ENCODE measurements around the gene DNM3. TPM values are rescaled to one million over a fixed set of nuclear protein-coding genes. Genes with fewer than 3 reads are reported as not detected.

DNM3 gene
- total and polyA plus RNA-seq, 2 experiments from 2014 or later = 5.2 to 12.2 TPM

DNA sequence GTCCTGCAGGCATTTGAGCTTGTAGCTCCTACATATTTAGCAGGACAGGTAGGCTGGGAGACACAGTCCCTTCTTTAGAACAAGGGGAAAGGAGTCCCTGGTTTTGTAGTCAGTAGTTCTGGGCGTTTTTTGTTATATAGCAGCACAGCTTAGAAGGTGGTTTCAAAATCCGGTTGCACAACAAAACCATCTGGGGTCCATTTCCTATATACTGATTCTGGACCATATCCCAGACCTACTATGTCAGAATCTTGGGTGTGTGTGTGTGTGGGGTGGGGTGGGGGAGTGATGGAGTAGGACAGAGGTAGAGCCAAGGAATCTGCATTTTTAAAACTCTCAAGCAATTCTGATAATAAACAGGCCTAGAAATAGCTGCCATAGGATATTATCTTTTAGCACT lies 38.3 kb upstream of the DNM3 start (continued):
- TF ChIP-seq, protein P1, sequence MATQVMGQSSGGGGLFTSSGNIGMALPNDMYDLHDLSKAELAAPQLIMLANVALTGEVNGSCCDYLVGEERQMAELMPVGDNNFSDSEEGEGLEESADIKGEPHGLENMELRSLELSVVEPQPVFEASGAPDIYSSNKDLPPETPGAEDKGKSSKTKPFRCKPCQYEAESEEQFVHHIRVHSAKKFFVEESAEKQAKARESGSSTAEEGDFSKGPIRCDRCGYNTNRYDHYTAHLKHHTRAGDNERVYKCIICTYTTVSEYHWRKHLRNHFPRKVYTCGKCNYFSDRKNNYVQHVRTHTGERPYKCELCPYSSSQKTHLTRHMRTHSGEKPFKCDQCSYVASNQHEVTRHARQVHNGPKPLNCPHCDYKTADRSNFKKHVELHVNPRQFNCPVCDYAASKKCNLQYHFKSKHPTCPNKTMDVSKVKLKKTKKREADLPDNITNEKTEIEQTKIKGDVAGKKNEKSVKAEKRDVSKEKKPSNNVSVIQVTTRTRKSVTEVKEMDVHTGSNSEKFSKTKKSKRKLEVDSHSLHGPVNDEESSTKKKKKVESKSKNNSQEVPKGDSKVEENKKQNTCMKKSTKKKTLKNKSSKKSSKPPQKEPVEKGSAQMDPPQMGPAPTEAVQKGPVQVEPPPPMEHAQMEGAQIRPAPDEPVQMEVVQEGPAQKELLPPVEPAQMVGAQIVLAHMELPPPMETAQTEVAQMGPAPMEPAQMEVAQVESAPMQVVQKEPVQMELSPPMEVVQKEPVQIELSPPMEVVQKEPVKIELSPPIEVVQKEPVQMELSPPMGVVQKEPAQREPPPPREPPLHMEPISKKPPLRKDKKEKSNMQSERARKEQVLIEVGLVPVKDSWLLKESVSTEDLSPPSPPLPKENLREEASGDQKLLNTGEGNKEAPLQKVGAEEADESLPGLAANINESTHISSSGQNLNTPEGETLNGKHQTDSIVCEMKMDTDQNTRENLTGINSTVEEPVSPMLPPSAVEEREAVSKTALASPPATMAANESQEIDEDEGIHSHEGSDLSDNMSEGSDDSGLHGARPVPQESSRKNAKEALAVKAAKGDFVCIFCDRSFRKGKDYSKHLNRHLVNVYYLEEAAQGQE (IDR thresholded peaks at IDR 0.05; ENCODE audit: unreplicated experiment) = no peak
- TF ChIP-seq ZNF331 (CRISPR knock-in tag; IDR thresholded peaks at IDR 0.05; ENCODE audit: low read depth) = no peak
- no peak for TF ChIP-seq ZNF114 (CRISPR knock-in tag; IDR thresholded peaks at IDR 0.05)
- no peak for TF ChIP-seq EZH2 (IDR thresholded peaks at IDR 0.05; ENCODE audit: low read depth, unreplicated experiment)

- no peaks in the 10 kb centered on the region for H3K79me2 ChIP-seq (replicated peaks; ENCODE audit: insufficient read depth)
- no peak overlapping the region for H3K4me3 Mint-ChIP-seq
- H3K27me3 Mint-ChIP-seq (ENCODE audit: insufficient read depth, low read depth, poor library complexity) = peaks cover 10% of the 10 kb centered on the region
- H3K36me3 Mint-ChIP-seq (ENCODE audit: low read depth) = no peaks in the 10 kb centered on the region; the same call in 2 of the 3 replicates
- no peak overlapping the region for H2AFZ ChIP-seq
- TF ChIP-seq POLR2AphosphoS5 (IDR thresholded peaks at IDR 0.05; ENCODE audit: low read depth) = no peak
- no peak for TF ChIP-seq EZH2phosphoT487 (IDR thresholded peaks at IDR 0.05; ENCODE audit: unreplicated experiment)
- no peak for TF ChIP-seq NANOG (IDR thresholded peaks at IDR 0.05; ENCODE audit: borderline replicate concordance)
- TF ChIP-seq, protein P2, sequence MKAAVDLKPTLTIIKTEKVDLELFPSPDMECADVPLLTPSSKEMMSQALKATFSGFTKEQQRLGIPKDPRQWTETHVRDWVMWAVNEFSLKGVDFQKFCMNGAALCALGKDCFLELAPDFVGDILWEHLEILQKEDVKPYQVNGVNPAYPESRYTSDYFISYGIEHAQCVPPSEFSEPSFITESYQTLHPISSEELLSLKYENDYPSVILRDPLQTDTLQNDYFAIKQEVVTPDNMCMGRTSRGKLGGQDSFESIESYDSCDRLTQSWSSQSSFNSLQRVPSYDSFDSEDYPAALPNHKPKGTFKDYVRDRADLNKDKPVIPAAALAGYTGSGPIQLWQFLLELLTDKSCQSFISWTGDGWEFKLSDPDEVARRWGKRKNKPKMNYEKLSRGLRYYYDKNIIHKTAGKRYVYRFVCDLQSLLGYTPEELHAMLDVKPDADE (IDR thresholded peaks at IDR 0.05) = no peak
- no peak for TF ChIP-seq ZNF331 (CRISPR knock-in tag; IDR thresholded peaks at IDR 0.05; ENCODE audit: low read depth)
- no peak for TF ChIP-seq ZNF114 (CRISPR knock-in tag; IDR thresholded peaks at IDR 0.05)
- ATAC-seq (no peak), DNase-seq (ENCODE audit: low spot score) (no peak)
- no peaks in the 10 kb centered on the region; the same call in 1 of the 2 replicates for H3K9me2 ChIP-seq (ENCODE audit: insufficient read depth)
- H3K9me3 Mint-ChIP-seq = no peaks in the 10 kb centered on the region
- no peaks in the 10 kb centered on the region for H4K20me1 ChIP-seq (replicated peaks; ENCODE audit: insufficient read depth)
- no peak overlapping the region for H3K4me3 ChIP-seq
- peaks cover 37% of the 10 kb centered on the region for H3K4me1 Mint-ChIP-seq
- H3K4me2 ChIP-seq = no peak overlapping the region
- H3K27ac ChIP-seq (ENCODE audit: low read depth) = no peak overlapping the region
- no peaks in the 10 kb centered on the region; the same call in 1 of the 2 replicates for H3F3A ChIP-seq (replicated peaks; ENCODE audit: low read depth)
- peaks cover 18% of the 10 kb centered on the region for H3K4me1 ChIP-seq (ENCODE audit: insufficient read depth)
- H3K27me3 ChIP-seq (ENCODE audit: insufficient read depth) = no peaks in the 10 kb centered on the region
- H3K27ac Mint-ChIP-seq = no peak overlapping the region
- H3K36me3 ChIP-seq (ENCODE audit: insufficient read depth) = no peaks in the 10 kb centered on the region
Observed at GRCh38 chr1:171803461-171804022, 37.8 kb upstream of the DNM3 start.
